Fibroblast of skin of scalp (primary cell): ENCODE results near the gene CTDSPL.
"Not testable (repeated sequence)": the region's sequence is repeated elsewhere in the genome, so short reads cannot be mapped to it uniquely, and the experiment has no call there.

ENCODE experiments used
- DNase-seq: peaks from one replicate; pipeline ENCODE4 v3.0.0-alpha.2; 2013

The CTDSPL gene

GRCh38 chr3:37969596-37970100, 108.0 kb downstream of the CTDSPL start:
- no peak for DNase-seq

GRCh38 chr3:37970802-37971201, 109.1 kb downstream of the CTDSPL start:
- no peak for DNase-seq

- no peak for DNase-seq
Measured at GRCh38 chr3:37971467-37971866, 109.8 kb downstream of the CTDSPL start.

- DNase-seq: not testable (repeated sequence)
Measured at GRCh38 chr3:37972056-37972455, 110.4 kb downstream of the CTDSPL start.

DNA sequence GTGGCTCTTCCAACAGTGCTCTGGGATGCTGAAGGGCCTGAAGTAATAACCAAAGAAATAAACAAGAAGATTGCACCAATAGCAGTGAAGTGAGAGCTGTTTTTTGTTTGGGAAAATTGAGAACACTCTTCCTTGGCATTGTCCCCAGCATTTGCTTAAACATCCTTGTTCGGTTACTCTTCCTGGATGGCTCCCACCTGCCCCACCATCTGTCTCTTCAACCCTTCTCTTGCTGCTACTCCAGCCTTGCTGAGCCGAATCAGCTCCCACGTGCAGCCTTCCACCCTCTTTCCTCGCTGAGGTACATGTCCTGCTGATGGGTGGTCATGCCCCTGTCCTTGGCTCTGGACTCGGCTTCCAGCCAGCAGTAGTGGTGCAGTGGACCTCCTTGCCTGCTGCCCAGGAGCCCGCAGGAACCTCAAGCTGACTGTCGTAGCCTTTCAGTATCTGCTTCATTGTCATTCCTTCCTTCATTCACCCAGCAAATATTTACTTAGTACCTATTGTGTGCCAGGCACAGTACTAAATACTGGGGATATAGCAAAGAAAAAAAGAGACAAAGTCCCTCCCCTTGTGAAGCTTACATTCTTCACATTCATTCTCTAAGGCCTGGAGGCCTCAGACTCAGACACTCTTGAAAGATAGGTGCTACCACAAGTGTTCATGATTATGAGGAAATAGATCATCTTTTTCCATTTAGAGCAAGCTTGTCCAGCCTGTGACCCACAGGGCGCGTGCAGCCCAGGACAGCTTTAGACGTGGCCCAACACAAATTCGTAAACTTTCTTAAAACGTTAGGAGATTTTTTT, 111.8 kb downstream of the CTDSPL start:
- DNase-seq: no peak

DNA sequence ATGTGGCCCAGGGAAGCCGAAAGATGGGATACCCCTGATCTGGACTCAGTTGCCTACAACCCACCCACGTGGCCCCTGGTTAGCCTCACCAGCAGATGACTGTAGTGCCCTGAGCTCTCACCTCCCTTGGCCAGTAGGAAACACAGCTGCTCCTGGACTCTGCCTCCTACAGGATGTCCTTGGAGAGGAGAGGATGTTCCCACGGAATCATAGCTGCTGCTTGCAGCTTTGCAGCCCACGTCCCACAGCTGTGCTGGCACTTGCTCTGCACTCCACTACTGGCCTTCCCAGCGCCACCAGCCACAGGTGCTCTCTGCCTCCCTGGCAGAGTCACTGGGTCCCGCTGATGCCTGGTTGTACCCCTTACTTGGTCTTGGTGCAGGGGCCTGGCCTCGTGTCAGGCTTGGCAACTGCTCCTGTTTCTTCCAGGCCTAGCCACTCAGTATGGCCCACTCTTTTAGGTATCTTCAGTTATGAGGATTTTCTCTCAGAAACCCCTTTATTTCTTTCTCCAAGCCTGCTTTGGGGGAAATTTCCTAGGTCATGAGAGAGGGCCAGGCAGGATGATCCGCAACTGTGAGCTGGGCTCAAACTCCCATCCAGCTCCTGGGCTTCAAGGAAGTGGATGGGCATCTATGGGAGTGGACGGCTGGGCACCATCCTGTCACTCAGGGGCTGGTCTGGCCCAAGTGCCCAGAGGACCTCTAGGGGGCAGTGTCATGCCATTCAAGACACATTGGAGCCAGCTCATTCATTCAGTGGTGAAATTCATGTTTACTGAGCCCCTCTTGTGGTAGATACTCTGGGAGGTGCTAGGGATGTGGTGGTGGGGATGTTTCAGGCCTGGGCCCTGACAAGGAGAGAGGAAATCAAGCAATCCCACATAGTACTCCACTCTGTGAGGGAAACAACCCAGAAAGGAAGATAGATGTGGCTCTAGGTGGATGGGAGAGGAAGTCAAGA, 112.7 kb downstream of the CTDSPL start:
- peak; percentile 63 for DNase-seq

DNA sequence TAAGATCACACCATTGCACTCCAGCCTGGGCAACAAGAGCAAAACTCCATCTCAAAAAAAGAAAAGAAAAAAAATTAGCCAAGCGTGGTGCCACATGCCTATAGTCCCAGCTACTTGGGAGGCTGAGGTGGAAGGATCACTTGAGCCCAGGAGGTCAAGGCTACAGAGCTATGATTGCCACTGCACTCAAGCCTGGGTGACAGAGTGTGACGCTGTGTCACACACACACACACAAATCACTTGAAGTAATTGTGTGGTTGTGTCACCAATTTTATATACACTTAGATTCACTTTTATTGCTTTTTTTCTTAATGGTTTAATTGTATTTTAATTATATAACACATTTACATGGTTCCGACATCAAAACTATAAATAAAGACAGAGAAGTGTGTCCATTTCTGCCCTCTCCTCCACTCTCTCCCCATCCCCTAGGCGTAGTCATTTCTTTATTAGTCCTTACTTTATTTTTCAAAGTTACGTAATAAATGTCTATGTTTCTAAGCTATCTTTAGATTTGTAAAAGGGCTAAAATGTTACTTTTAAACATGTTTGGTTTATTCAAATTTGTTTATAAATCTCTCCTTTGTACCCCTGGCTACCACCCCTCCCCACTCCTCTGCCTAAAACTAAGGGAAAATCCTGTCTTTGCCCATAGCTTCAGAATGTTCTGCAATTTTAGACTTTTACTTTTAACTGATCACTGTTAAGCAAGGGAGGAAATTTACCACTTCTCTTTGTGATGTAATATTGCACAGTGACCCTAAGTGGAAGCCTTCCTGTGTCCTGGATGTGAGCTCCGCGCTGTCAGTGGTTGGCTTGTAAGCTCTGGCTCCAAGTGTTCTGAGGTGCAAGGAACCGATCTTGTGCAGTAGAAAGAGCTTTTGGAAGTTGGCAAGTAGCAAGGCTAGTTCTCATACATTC, 118.1 kb downstream of the CTDSPL start:
- DNase-seq: no peak

DNA sequence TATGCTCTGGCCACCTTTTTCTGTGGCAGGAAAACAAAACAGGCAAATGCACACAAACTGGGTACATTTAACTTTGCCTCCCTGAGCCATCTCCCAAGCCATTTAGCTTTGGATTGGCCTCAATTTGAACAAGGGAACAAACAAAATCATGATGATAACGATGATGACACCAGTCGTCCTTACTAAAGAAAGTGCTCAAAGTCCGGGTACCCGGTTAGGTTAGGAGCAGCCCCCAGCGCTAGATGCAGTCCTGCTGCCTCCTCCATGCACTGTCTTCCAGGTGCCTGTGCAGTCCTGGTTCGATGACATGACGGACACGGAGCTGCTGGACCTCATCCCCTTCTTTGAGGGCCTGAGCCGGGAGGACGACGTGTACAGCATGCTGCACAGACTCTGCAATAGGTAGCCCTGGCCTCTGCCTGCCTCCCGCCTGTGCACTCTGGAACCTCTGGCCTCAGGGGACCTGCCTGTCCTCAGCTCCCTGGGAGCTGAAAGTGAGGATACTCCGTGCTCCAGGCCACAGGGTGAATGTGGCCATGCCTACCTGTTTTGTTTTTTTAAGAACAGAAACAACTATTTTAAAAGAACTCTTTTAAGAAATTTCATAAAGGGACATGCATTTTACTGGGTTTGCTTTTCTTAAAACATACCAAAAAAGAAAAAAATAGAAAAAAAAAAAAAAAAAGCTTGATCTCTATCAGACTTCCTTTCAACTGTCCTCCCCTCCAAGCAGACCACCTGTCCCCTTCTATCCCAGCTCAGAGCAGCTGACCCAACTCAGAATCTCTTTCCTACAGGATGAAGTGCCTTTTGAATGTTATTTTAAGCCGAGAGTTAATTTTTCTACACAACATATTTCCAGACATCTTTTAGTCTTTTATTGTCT, 119.0 kb downstream of the CTDSPL start:
- no peak for DNase-seq

DNA sequence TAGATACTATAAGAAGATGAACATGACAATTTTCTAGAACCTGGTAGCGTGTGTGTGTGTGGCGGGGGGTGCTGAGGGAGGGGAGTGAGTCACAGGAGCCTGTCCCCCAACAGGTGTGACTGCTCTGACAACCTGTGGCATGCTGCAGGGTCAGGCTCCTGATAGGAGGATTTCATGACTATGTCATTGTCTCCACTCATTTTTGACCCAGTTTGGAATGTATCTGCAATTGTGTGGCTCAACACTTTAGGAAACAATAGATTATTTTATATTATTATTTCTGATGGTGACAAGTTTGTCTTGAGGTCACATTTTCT, 119.6 kb downstream of the CTDSPL start:
- DNase-seq: no peak

DNA sequence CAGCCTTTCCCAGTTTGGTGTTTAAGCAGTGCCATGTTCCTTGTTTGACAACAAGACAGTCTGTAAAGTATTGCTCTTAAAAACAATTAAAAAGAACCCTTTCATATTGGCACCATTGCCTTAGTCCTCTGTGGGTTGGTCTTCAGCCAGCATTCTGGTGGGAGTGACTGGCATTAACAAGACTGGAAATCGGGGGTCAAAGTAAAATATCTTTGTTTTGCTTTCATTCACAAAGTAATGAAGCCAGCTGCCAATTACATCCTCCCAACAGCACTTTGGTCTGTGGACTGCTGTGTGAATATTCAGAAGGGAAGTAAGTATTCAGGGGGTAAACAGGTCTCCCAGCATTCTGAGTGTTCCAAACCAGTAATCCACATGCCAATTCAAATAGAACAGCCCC, 120.7 kb downstream of the CTDSPL start:
- no peak for DNase-seq

DNA sequence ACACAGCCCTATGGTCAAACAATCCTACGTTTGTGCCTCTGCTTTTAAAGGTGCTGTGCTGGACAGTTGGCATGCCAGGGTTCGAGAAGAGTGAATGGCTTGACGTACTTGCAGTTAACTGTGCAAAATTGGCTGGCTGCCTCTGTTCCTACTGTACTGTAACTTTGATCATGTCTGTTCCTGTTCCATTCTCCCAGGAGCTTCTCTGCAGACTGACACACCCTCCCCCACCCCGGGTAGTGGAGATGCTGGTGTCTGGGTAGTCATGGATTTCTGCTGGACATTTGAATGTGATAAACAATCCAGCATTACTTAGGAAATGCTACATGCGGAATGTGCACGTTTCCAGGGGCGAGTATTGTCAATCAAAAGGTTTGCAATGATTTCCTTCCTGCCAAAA, 122.4 kb downstream of the CTDSPL start:
- DNase-seq: no peak

- DNase-seq: no peak
Measured at GRCh38 chr3:37984596-37984995, 122.9 kb downstream of the CTDSPL start.

- no peak for DNase-seq
Measured at GRCh38 chr3:37985637-37986320, 124.1 kb downstream of the CTDSPL start.

- DNase-seq: no peak
Measured at GRCh38 chr3:37986479-37987314, 125.0 kb downstream of the CTDSPL start.

DNA sequence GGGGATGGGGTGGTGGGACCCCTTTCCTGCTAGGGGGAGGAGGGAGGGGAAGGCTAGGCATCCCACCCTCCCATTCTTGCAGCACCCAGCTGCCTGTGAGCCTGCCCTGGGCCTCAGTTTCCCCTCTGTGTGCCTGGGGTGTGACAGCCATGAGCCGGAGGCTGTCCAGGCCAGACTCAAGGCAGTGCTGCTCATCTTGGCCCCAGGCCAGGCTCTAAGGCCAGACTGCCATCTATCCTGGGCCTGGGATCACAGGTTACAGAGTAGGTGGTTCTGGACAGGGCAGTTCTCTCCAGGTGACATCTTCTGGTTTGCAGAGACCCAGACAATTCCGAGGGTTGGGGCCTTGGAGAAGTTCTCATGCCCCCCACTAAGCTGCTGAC, 125.6 kb downstream of the CTDSPL start:
- DNase-seq: no peak

- DNase-seq: no peak
Measured at GRCh38 chr3:37987751-37988179, 126.1 kb downstream of the CTDSPL start.

GRCh38 chr3:37988376-37988775, 126.7 kb downstream of the CTDSPL start:
- DNase-seq: not testable (repeated sequence)

DNA sequence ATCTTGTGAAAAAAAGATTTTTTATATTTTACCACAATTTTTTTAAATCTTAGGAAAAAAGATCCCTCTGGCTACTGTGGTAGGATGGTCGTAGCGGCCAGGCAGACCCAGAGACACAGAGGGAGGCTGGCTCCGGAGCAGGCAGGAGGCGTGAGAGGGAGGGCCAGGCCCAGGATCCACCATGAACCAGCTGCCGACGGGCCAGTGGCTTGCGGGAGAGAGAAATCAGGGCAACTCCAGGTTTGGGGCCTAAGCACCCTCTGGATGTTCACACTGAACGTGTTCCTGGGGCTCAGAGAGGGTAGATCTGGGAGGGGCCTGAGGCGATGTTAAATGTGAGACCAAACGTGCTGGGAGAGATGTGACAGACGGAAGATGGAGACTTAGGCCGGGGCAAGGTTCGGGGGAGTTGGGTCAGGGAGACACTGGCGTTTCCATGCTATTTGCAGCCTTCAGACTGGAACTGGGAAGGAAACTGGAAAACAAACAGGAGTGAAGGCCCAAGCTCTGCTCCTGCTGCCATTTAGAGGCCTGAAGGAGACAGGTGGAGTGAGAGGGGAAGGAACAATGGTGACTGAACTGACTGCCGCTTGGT, 127.3 kb downstream of the CTDSPL start:
- no peak for DNase-seq

DNA sequence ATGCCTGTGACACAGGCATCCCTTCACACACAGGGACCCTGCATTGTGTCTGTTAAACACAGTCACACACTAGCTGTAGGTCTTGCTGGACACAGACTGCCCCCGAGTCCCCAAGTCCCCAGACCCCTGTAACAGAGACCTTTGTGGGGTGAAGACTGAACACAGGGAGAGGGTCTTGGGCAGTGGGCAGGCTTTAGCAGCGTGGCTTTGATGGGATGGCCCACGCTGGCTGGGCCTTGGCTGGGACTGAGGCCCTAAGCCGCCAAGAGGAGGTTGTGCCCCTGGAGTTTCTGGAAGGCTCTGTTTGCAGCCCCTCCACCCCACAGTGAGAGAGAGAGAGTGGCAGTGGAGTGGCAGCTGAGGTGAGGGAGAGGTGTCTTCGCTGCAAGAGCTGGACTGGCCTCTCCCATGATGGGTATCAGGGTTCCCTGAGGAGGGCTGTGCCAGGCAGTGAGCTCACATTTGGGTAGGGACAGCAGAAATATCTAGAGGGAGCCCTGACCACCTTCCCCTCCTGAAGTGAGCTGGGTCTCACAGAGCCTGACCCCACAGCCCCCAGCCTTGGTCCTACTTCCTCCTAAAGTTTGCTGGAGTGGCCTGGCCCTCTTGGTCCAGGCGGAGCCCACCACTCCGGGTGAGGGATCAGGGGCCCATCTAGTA, 128.3 kb downstream of the CTDSPL start:
- no peak for DNase-seq
